ENCODE measurements around the gene FDCSP.
A peak's percentile ranks its signal among the peaks of the same experiment; 100 is the strongest.
"Not testable (repeated sequence)": the region's sequence is repeated elsewhere in the genome, so short reads cannot be mapped to it uniquely, and the experiment has no call there.

The FDCSP gene

DNA sequence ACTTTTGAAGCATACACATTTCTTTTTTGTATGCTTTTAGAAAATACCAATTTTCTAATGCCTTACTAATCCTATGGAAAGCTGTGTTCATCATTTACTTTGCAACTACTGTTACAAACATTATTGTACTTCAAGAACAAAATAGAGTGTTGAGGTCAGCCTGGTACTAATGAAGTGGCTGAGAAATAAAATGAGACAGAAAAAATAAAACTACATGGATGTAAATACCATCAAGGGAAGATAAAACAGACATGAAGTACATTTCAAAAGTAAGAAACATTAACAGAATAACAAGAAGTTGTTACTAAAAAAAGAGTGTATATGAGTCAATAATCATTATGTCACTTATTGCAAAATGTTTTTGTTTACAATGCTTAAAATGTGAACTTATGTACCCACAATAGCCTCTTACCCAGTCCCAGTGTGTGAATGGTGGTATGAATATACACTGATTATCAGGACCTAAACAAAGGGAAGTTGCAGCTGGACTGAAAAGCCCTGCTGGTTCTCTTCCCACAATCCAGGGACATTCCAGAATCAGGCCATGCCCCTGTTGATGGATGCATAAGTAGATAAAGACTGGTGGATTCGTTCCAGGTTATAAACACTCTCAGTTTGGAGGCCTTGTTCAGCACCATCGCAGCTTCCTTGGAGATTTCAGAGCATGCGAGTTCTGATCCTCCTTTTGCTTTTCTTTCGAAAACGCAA is 14.1 kb downstream of the FDCSP start:
- no peak for DNase-seq

DNA sequence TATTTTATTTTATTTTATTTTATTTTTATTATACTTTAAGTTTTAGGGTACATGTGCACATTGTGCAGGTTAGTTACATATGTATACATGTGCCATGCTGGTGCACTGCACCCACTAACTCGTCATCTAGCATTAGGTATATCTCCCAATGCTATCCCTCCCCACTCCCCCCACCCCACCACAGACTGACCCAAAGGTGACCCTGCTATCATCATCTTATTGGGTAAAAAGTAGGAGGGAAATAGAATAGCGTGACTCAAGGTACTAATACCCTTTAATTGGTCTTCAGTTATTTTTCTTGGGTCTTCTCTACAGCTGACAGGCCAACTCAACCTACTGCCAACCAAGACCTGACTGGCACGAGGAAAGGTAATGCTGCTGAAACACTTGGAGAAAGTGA is 16.4 kb downstream of the FDCSP start, which contains the start of gene CSN3:
Gene CSN3, plus strand, starts transcription at position 301 of the 400 bp plus-strand sequence. CDS start 2,223 bp downstream, outside the sequence.
- DNase-seq, result not testable (repeated sequence)

DNA sequence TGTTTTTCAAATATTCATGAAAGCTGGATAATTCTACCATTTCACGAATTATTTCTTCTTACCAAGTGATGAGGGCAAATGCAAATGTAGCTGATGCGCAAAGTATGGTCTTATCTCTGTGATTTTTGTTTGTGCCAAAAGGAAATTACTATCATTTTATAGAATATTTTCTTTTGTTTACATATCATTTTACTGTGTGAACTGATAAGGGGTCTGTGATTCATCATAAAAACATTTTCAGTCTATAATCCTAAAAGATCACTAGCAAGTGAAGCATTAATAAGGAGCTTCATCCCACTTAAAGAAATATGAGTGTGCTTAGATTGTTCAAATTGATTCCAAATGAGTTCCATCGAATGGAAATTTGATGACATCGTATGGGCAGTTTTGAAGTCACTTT is 17.2 kb downstream of the FDCSP start:
- no peak for DNase-seq

DNA sequence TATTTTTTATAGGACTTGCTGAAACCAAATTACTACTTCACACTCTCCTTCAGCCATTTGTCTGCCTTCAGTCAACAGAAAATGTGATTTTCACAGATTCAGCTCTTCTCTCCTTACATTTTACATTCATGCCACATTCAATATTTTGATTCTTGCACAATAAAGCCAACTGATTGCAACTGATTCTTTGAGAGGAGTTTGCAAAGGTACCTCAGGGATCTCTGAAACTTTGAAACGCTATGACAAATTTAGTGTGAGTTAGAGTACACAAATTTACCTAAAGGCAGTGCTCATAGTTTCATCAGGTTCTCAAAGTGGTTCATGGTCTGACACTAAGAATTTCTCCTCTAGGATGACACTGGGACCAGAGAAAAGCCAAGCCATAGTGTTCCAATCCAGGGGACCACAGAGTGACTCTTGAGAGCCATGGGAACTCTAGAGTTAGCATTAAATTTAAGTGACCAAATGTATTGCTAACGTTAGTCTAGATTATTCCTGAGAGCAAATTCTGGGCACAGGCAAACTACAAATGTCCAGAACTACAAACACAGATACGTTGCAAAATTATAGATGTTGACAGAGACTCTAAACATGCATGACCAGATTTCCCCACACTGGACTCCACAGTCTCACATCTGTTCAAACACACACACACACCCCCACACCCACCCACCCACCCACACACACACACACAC is 25.5 kb downstream of the FDCSP start:
- no peak for DNase-seq

DNA sequence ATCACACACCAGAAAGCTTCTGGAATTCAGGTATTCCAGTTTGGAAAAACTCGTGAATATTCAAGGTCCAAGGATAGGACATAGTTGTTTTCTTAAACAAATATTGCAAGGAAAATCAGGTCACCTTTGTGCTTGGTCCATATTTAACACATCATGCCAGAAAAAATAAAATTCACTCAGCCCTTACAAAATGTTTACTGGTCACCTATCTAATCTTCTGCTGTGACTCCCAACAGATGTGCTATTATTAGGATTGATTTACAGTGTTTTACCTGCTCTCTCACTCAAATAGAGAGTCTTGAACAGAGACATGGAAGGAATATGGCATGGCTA is 26.0 kb downstream of the FDCSP start:
- DNase-seq, result no peak

DNA sequence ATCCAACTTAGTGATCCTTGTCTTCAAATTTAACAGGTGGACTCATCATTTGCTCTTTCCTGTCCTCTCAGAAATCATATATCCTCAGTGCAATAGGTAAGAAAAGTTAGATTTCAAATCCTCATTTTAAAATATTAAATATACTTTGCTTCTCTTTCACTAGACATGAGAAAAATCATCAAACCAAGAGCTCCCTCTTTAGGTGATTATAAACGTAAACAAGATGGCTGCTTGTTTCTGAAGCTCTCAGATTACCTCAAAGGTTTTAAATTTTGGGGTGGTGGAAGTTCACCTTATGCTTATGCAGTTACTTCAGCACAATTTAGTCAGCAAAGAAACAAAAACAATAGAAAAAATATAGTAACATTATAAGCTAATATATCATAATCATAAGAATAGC is 43.8 kb downstream of the FDCSP start:
- peak; percentile 52 for DNase-seq

GRCh38 chr4:70277121-70277520 is 51.2 kb downstream of the FDCSP start:
- no peak for DNase-seq

DNA sequence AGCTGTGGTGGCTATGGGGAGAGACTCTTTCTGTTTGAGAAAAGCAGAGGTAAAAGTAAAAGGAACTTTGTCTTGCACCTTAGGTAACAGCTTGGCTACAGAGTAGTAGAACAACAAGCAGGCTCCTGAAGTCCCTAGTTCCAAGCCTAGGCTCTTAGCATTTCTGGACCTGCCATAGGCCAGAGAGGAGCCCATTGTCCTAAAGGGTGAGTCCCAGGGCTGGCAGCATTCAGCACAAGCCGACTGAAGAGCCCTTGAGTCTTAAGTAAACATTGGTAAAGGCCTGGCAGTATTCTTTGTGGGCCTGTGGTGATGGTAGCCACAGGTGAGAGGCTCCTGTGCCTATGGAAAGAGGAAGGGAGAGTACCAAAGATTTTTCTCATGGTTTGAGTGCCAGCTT is 54.6 kb downstream of the FDCSP start:
- DNase-seq, result peak; percentile 99
